Gastroesophageal sphincter (tissue), 4 donors: Measurements from ENCODE around the gene SPDL1. TPM values are rescaled to one million over a fixed set of nuclear protein-coding genes. Genes with fewer than 3 reads are reported as not detected.

Experiments used
- ATAC-seq: fragments of 150-250 bp; one replicate; pipeline ENCODE4 v1.9.1; 2016; ENCODE audit warnings: mild to moderate bottlenecking, moderate library complexity
- H3K27ac ChIP-seq, 4 donors: fragments of 200-600 bp; sonication (generic) in 3 of 4; 1 replicate in 3 of 4; 2 replicates in 1 of 4; pipeline ENCODE4 v1.5.1; 2016 to 2019
- H3K27me3 ChIP-seq: fragments of 200-600 bp; sonication (generic); one replicate; pipeline ENCODE4 v1.5.1; 2019
- H3K36me3 ChIP-seq, 2 donors: fragments of 200-600 bp; sonication (generic); one replicate each; pipeline ENCODE4 v1.5.1; 2019; ENCODE audit warnings: control low read depth in 1 of 2
- H3K4me1 ChIP-seq, 3 donors: fragments of 200-600 bp; sonication (generic); 1 replicate in 2 of 3; 2 replicates in 1 of 3; pipeline ENCODE4 v1.5.1; 2016 to 2019; ENCODE audit warnings: control low read depth in 2 of 3
- H3K4me3 ChIP-seq, 2 donors: fragments of 200-600 bp; sonication (generic); one replicate each; pipeline ENCODE4 v1.5.1; 2019; ENCODE audit warnings: mild to moderate bottlenecking in 1 of 2, moderate library complexity in 1 of 2
- H3K9me3 ChIP-seq, 3 donors: fragments of 200-600 bp; sonication (generic); one replicate each; pipeline ENCODE4 v1.5.1; 2017 to 2019; ENCODE audit warnings: control low read depth in 2 of 3
- CTCF ChIP-seq, 4 experiments: fragments of 200-600 bp in 2 of 4; fragments of 450-650 bp in 2 of 4; sonication (generic) in 1 of 4; IDR thresholded peaks; one replicate each; pipeline ENCODE4 v1.5.1; 2017 to 2019; ENCODE audit warnings: antibody characterized with exemption in 4 of 4, mild to moderate bottlenecking in 2 of 4, moderate library complexity in 2 of 4
- EP300 ChIP-seq: sonication (generic); formaldehyde crosslinking; IDR thresholded peaks from one replicate; pipeline ENCODE4 v1.6.1; 2017; ENCODE audit warnings: antibody characterized with exemption, mild to moderate bottlenecking
- POLR2A ChIP-seq, 2 donors: fragments of 450-650 bp; IDR thresholded peaks; one replicate each; pipeline ENCODE4 v1.6.1; 2017; ENCODE audit warnings: antibody characterized with exemption in 2 of 2, mild to moderate bottlenecking in 2 of 2, moderate library complexity in 1 of 2
- POLR2AphosphoS5 ChIP-seq: sonication (generic); formaldehyde crosslinking; IDR thresholded peaks from one replicate; pipeline ENCODE4 v1.6.1; 2017; ENCODE audit warnings: antibody characterized with exemption
- WGBS, 2 donors: methylation state at CpG; one replicate each; pipeline ENCODE4 v1.1.5; 2018; ENCODE audit warnings: low coverage in 1 of 2; 5-methylcytosine and 5-hydroxymethylcytosine counted together
- total RNA-seq, 4 donors: library from RNA; depleted of rRNA; stranded (reverse); fragments of >200 nt; gene quantifications; one replicate each; pipeline ENCODE4 v1.1.0, GENCODE V29; 2016

The SPDL1 gene
- total RNA-seq, 4 donors from 2014 or later: 5.7 to 10.1 (median 6.7) TPM

GRCh38 chr5:169580964-169581363 is 2.6 kb upstream of the SPDL1 start:
- H3K27ac ChIP-seq: no peak overlapping the region
- 50 to 74% methylated on average over 2 to 5 of the region's 5 CpGs for WGBS, 2 donors

GRCh38 chr5:169581580-169582227 is 1.9 kb upstream of the SPDL1 start:
- no peak overlapping the region for H3K27ac ChIP-seq
- TF ChIP-seq POLR2AphosphoS5: peak; percentile 47
- no peak for TF ChIP-seq POLR2A (IDR thresholded peaks at IDR 0.05)
- TF ChIP-seq EP300: no peak
- TF ChIP-seq CTCF (IDR thresholded peaks at IDR 0.05): peak; percentile 78 to 90 (median 84)
- peak; percentile 48 for ATAC-seq
- H3K27me3 ChIP-seq: no peaks in the 10 kb centered on the region
- 12 to 14% methylated on average over 6 of the region's 6 CpGs for WGBS, 2 donors
- H3K4me1 ChIP-seq: peaks cover 0 to 28% (median 2%) of the 10 kb centered on the region in 3 donors
- no peaks in the 10 kb centered on the region for H3K36me3 ChIP-seq
- no peak overlapping the region for H3K4me3 ChIP-seq
- H3K9me3 ChIP-seq: no peaks in the 10 kb centered on the region

More at GRCh38 chr5:169580964-169581363, 2.6 kb upstream of the SPDL1 start:
- Histone ChIP-seq H3K4me3 (no peak overlapping the region), H3K4me1 (peaks cover 0 to 28% (median 2%) of the 10 kb centered on the region in 3 donors), H3K36me3 (no peaks in the 10 kb centered on the region), H3K9me3 (no peaks in the 10 kb centered on the region), H3K27me3 (no peaks in the 10 kb centered on the region)
- TF ChIP-seq POLR2AphosphoS5: no peak
- no peak for ATAC-seq

DNA sequence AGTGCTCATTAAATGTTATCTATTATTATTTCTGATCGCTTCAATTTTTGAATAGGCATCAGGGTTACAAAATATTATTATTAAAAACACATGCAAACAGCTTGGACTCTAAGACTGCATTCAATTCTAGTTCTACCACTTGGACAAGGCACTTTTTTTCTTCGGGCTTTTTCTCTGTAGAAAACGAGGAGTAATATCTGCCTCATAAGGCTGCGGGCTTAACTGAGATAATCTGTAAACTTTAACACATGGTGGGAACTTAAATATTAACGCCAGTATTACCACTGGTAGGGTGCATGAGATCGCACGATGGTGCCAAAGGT is 511 bp upstream of the SPDL1 start:
- Histone ChIP-seq H3K4me3 (peak overlapping the region; percentile 80 to 95), H3K27me3 (no peaks in the 10 kb centered on the region), H3K36me3 (no peaks in the 10 kb centered on the region), H3K4me1 (peaks cover 0 to 28% (median 2%) of the 10 kb centered on the region in 3 donors), H3K27ac (peak overlapping the region; percentile 55 to 87 (median 82)), H3K9me3 (no peaks in the 10 kb centered on the region)
- 0 to 2% methylated on average over 7 of the region's 7 CpGs for WGBS, 2 donors
- TF ChIP-seq POLR2AphosphoS5 (no peak), CTCF (IDR thresholded peaks at IDR 0.05) (peak in 1 of 4 experiments; percentile 13)
- no peak for ATAC-seq

- no peak overlapping the region for H3K27ac ChIP-seq
- no peaks in the 10 kb centered on the region for H3K27me3 ChIP-seq
- H3K36me3 ChIP-seq: peaks cover 0 to 18% of the 10 kb centered on the region in 2 donors
- H3K9me3 ChIP-seq: no peaks in the 10 kb centered on the region
- no peak overlapping the region for H3K4me3 ChIP-seq
- WGBS, 2 donors: 61 to 74% methylated on average over 4 to 5 of the region's 5 CpGs
- peaks cover 0 to 28% (median 2%) of the 10 kb centered on the region in 3 donors for H3K4me1 ChIP-seq
- no peak for ATAC-seq
- TF ChIP-seq POLR2AphosphoS5 (no peak), CTCF (IDR thresholded peaks at IDR 0.05) (no peak), POLR2A (IDR thresholded peaks at IDR 0.05) (no peak), EP300 (no peak)
Measured at GRCh38 chr5:169584998-169585451, 1.5 kb downstream of the SPDL1 start.

DNA sequence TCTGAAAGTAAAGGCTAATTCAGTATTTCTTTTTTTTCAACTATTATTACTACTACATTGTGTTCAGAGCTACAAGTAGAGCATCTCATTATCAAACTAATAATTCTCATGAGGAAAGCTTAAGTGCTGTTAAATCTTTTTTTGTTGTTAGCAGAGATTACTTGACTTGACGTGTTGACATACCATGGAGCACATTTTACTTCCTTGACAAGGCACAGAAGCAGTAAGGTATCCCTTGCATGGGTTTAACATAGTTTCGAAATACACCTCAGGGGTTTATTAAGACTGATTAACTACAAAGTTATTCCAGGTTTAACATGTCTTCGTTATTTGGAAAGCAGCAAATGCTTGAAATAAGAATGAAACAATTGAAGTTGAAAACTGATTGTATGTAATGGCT is 7.0 kb downstream of the SPDL1 start:
- TF ChIP-seq POLR2A (IDR thresholded peaks at IDR 0.05) (no peak), CTCF (IDR thresholded peaks at IDR 0.05) (no peak), POLR2AphosphoS5 (no peak), EP300 (no peak)
- ATAC-seq: no peak
- Histone ChIP-seq H3K4me1 (no peaks in the 10 kb centered on the region), H3K9me3 (no peaks in the 10 kb centered on the region), H3K27me3 (no peaks in the 10 kb centered on the region), H3K27ac (no peak overlapping the region), H3K4me3 (no peak overlapping the region), H3K36me3 (peaks cover 0 to 71% of the 10 kb centered on the region in 2 donors)
- 92 to 95% methylated on average over 3 of the region's 3 CpGs for WGBS, 2 donors
